AG04450 (cell line): ENCODE results near the gene CLPX. TPM values are rescaled to one million over a fixed set of nuclear protein-coding genes. Genes with fewer than 3 reads are reported as not detected.
"Not testable (repeated sequence)": the region's sequence is repeated elsewhere in the genome, so short reads cannot be mapped to it uniquely, and the experiment has no call there.

Source experiments
- CTCF ChIA-PET: fragments of 300-600, 350-600 bp; formaldehyde crosslinking; extraction: SDS; loops from one replicate; lab custom pipeline; 2022; ENCODE audit warnings: antibody characterized with exemption, inconsistent platforms; lab: Charles Lee
- POLR2A ChIA-PET: fragments of 350-600 bp; formaldehyde crosslinking; extraction: SDS; loops from one replicate; lab custom pipeline; 2021; ENCODE audit warnings: antibody characterized with exemption, inconsistent platforms; lab: Yijun Ruan, JAX
- DNase-seq: peaks from one replicate; pipeline ENCODE4 v3.0.0-alpha.2; 2011; ENCODE audit warnings: low read depth, low spot score
- H3K27ac ChIP-seq: one replicate; pipeline ENCODE4 v1.5.1; 2012; ENCODE audit warnings: low read depth, low read length, control low read depth
- H3K27me3 ChIP-seq: one replicate; pipeline ENCODE4 v1.6.0; 2012; ENCODE audit warnings: low read length; ENCODE audit not compliant: control insufficient read depth, insufficient read depth
- H3K4me3 ChIP-seq: 2 replicates; pipeline ENCODE4 v1.5.1; 2011; ENCODE audit warnings: mild to moderate bottlenecking, low read depth, low read length, control low read depth
- H3K9me3 ChIP-seq: 2 replicates; pipeline ENCODE4 v1.5.1; 2012; ENCODE audit warnings: low read length; ENCODE audit not compliant: control insufficient read depth, insufficient read depth
- polyA plus RNA-seq: library from polyadenylated mRNA; depleted of rRNA; stranded (reverse); fragments of >200 nt; gene quantifications from 2 replicates; pipeline ENCODE4 v1.2.3, GENCODE V29; 2011
- TF ChIP-seq, protein P1 (sequence below): IDR thresholded peaks from 2 replicates; pipeline ENCODE4 v1.5.1; 2011; ENCODE audit warnings: low read depth, low read length, control low read depth, inconsistent platforms

The CLPX gene
- polyA plus RNA-seq, 1 experiment: 58.3 TPM

- POLR2A ChIA-PET: no interaction called here
- no peaks in the 10 kb centered on the region for H3K27me3 ChIP-seq
- DNase-seq: no peak
- TF ChIP-seq, protein P1, sequence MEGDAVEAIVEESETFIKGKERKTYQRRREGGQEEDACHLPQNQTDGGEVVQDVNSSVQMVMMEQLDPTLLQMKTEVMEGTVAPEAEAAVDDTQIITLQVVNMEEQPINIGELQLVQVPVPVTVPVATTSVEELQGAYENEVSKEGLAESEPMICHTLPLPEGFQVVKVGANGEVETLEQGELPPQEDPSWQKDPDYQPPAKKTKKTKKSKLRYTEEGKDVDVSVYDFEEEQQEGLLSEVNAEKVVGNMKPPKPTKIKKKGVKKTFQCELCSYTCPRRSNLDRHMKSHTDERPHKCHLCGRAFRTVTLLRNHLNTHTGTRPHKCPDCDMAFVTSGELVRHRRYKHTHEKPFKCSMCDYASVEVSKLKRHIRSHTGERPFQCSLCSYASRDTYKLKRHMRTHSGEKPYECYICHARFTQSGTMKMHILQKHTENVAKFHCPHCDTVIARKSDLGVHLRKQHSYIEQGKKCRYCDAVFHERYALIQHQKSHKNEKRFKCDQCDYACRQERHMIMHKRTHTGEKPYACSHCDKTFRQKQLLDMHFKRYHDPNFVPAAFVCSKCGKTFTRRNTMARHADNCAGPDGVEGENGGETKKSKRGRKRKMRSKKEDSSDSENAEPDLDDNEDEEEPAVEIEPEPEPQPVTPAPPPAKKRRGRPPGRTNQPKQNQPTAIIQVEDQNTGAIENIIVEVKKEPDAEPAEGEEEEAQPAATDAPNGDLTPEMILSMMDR: no peak
- H3K9me3 ChIP-seq: no peaks in the 10 kb centered on the region
- CTCF ChIA-PET: no interaction called here
- H3K27ac ChIP-seq: no peak overlapping the region
- H3K4me3 ChIP-seq: no peak overlapping the region
These were observed 30.4 kb downstream of the CLPX start for GRCh38 chr15:65154720-65155119.

DNA sequence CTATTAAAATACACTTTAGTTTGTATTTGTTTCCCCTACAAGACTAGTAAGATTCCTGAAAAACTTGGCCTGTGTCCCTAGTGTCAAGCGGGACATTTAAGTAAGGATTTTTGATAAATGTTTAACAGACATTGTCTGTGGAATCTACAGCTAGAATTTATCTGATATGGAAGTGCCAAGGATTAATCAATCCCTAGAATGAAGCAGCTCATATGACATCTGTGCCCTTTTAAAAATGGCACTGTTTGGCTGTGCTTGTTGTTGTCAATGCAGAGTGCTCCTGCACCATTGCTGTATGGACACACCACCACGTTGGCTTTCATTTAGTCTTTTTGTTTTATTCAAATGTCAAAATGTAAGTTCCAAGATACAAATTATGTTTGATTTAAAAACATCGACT lies 37.2 kb downstream of the CLPX start:
- no peak overlapping the region for H3K4me3 ChIP-seq
- TF ChIP-seq, protein P1: no peak
- no peaks in the 10 kb centered on the region for H3K9me3 ChIP-seq
- no peak for DNase-seq
- POLR2A ChIA-PET: no interaction called here
- no peak overlapping the region for H3K27ac ChIP-seq
- H3K27me3 ChIP-seq: no peaks in the 10 kb centered on the region
- CTCF ChIA-PET: interaction anchor here (0.6 to 1.4 kb wide), 3 partner anchors 46 to 139 kb away, joined by 3 to 4 read pairs (median 3); partner anchors contain the start of gene PARP16

- POLR2A ChIA-PET: no interaction called here
- Histone ChIP-seq H3K9me3 (no peaks in the 10 kb centered on the region), H3K27ac (no peak overlapping the region), H3K27me3 (no peaks in the 10 kb centered on the region), H3K4me3 (no peak overlapping the region)
- TF ChIP-seq, protein P1: no peak
- CTCF ChIA-PET: no interaction called here
- DNase-seq: no peak
These were observed 38.7 kb downstream of the CLPX start for GRCh38 chr15:65146438-65146837.

DNA sequence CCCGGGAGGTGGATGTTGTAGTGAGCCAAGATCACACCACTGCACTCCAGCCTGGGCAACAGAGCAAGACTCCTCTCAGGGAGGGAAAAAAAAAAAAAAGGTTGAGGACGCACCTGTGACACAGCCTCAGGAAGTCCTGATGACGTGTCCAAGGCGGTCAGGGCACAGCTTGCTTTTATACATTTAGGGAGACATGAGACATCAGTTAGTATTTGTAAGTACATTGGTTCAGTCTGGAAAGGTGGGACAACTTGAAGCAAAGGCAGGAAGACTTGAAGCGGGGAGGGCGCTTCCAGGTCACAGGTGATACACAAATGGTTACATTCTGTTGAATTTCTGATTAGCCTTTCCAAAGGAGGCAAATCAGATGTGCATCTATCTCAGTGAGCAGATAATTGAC lies 46.5 kb downstream of the CLPX start:
- CTCF ChIA-PET, H3K27ac ChIP-seq, DNase-seq, H3K9me3 ChIP-seq, H3K4me3 ChIP-seq, H3K27me3 ChIP-seq: not testable (repeated sequence)
- POLR2A ChIA-PET: interaction anchor here (0.6 kb wide), 1 partner anchor 381 kb away, joined by 3 read pairs; no protein-coding TSS in a partner anchor

- H3K9me3 ChIP-seq, DNase-seq, POLR2A ChIA-PET, H3K27me3 ChIP-seq, CTCF ChIA-PET, H3K4me3 ChIP-seq, H3K27ac ChIP-seq: not testable (repeated sequence)
These were observed 47.2 kb downstream of the CLPX start for GRCh38 chr15:65137893-65138292.

GRCh38 chr15:65137089-65137488 lies 48.1 kb downstream of the CLPX start:
- H3K27ac ChIP-seq, H3K9me3 ChIP-seq, DNase-seq, H3K27me3 ChIP-seq, H3K4me3 ChIP-seq, CTCF ChIA-PET, POLR2A ChIA-PET: not testable (repeated sequence)
